Measurements from ENCODE around the gene ADGRB2. TPM values are rescaled to one million over a fixed set of nuclear protein-coding genes. Genes with fewer than 3 reads are reported as not detected.

Gene ADGRB2
- total RNA-seq, 1 experiment from 2014 or later, result 34.8 TPM

- in situ Hi-C loops (cut with HindIII; ENCODE audit: low pct_unique_long_range_greater_than_20kb, low sequenced_read_pairs) (no loop called here), intact Hi-C loops (cut with micrococcal nuclease; ENCODE audit: unreplicated experiment) (no loop called here)
- DNase-seq (ENCODE audit: low read depth, low spot score) (no peak), ATAC-seq (no peak)
- ChIA-PET CTCF (no interaction called here), POLR2A (no interaction called here)
- H3K4me3 ChIP-seq (ENCODE audit: low read depth in 2 of 2, low read length in 2 of 2), result no peak overlapping the region
- H3K27ac ChIP-seq (ENCODE audit: low read length), result no peak overlapping the region
- H3K4me1 ChIP-seq (ENCODE audit: control insufficient read depth, insufficient read depth, low read length), result peaks cover 7% of the 10 kb centered on the region; the same call in 1 of the 2 replicates
- BruUV-seq (replicated peaks), result no TSS peak
- no peak for TF ChIP-seq POLR2AphosphoS5 (IDR thresholded peaks at IDR 0.05; ENCODE audit: low read depth, low read length)
- no peak for TF ChIP-seq SIN3A (IDR thresholded peaks at IDR 0.05; ENCODE audit: borderline replicate concordance, insufficient read depth, low read depth, low read length)
- no peak for TF ChIP-seq CTCF (IDR thresholded peaks at IDR 0.05)
- no peak for TF ChIP-seq TCF7L2 (IDR thresholded peaks at IDR 0.05; ENCODE audit: low read depth, low read length)
- TF ChIP-seq REST (IDR thresholded peaks at IDR 0.05; ENCODE audit: insufficient read depth in 1 of 2, low read depth in 2 of 2, low read length in 1 of 2), result no peak
- H3K27me3 ChIP-seq (ENCODE audit: control insufficient read depth, insufficient read depth, low read length), result no peaks in the 10 kb centered on the region
- no peaks in the 10 kb centered on the region for H3K9me3 ChIP-seq (ENCODE audit: control insufficient read depth, insufficient read depth, low read depth, low read length)
- H3K36me3 ChIP-seq (ENCODE audit: control insufficient read depth, insufficient read depth, low read length), result no peaks in the 10 kb centered on the region
Observed at GRCh38 chr1:31797216-31797615, 33.1 kb upstream of the ADGRB2 start.

GRCh38 chr1:31796707-31797106, 32.6 kb upstream of the ADGRB2 start:
- ATAC-seq, result no peak
- no TSS peak for BruUV-seq (replicated peaks)
- intact Hi-C loops (cut with micrococcal nuclease; ENCODE audit: unreplicated experiment) (no loop called here), in situ Hi-C loops (cut with HindIII; ENCODE audit: low pct_unique_long_range_greater_than_20kb, low sequenced_read_pairs) (no loop called here)
- Histone ChIP-seq H3K4me3 (ENCODE audit: low read depth in 2 of 2, low read length in 2 of 2) (no peak overlapping the region), H3K27me3 (ENCODE audit: control insufficient read depth, insufficient read depth, low read length) (no peaks in the 10 kb centered on the region), H3K27ac (ENCODE audit: low read length) (no peak overlapping the region), H3K4me1 (ENCODE audit: control insufficient read depth, insufficient read depth, low read length) (peaks cover 7% of the 10 kb centered on the region; the same call in 1 of the 2 replicates), H3K36me3 (ENCODE audit: control insufficient read depth, insufficient read depth, low read length) (no peaks in the 10 kb centered on the region), H3K9me3 (ENCODE audit: control insufficient read depth, insufficient read depth, low read depth, low read length) (no peaks in the 10 kb centered on the region)
- no peak for DNase-seq (ENCODE audit: low read depth, low spot score)
- ChIA-PET POLR2A (no interaction called here), CTCF (no interaction called here)
- TF ChIP-seq CTCF (IDR thresholded peaks at IDR 0.05), result no peak
- TF ChIP-seq REST (IDR thresholded peaks at IDR 0.05; ENCODE audit: insufficient read depth in 1 of 2, low read depth in 2 of 2, low read length in 1 of 2), result no peak
